ENCODE data around the gene SLC12A6. TPM values are rescaled to one million over a fixed set of nuclear protein-coding genes. Genes with fewer than 3 reads are reported as not detected.
A peak's percentile ranks its signal among the peaks of the same experiment; 100 is the strongest.

SLC12A6 gene
- total and polyA plus RNA-seq, 4 experiments from 2014 or later: 1.8 to 72.0 (median 39.7) TPM

GRCh38 chr15:34335176-34336032, 2.2 kb downstream of the SLC12A6 start:
- peaks cover 0 to 16% of the 10 kb centered on the region in 2 donors for H3K36me3 Mint-ChIP-seq
- peak overlapping the region; percentile 94 to 100 (median 100) for H3K4me3 Mint-ChIP-seq
- H3K9me3 ChIP-seq (ENCODE audit: control insufficient read depth in 1 of 2, low read length in 2 of 2): no peaks in the 10 kb centered on the region
- peak overlapping the region; percentile 3 to 98 for H3K4me3 ChIP-seq (ENCODE audit: low read length in 2 of 2)
- peak overlapping the region; percentile 91 to 99 (median 97) for H3K27ac Mint-ChIP-seq
- POLR2A ChIA-PET (ENCODE audit: partially characterized antibody): interaction anchor here (0.5 to 10.0 kb wide), 8 partner anchors 7 to 652 kb away, joined by 4 to 144 read pairs (median 23); partner anchors contain the start of genes EMC4, KATNBL1, LPCAT4 and ZNF770
- H3K27ac ChIP-seq (ENCODE audit: low read depth, low read length): peak overlapping the region; percentile 76
- no peaks in the 10 kb centered on the region for H3K27me3 Mint-ChIP-seq
- peaks cover 41 to 75% (median 52%) of the 10 kb centered on the region in 4 donors for H3K4me1 Mint-ChIP-seq
- H3K27me3 ChIP-seq (ENCODE audit: insufficient read depth, low read length): no peaks in the 10 kb centered on the region
- CTCF ChIA-PET (ENCODE audit: partially characterized antibody): interaction anchor here (1.3 to 4.8 kb wide), 5 partner anchors 7 to 126 kb away, joined by 4 to 27 read pairs (median 5); partner anchors contain the start of genes KATNBL1 and LPCAT4
- no peaks in the 10 kb centered on the region for H3K36me3 ChIP-seq (ENCODE audit: insufficient read depth, low read length)
- H3K9me3 Mint-ChIP-seq: peaks cover 0 to 2% (median 0%) of the 10 kb centered on the region in 8 donors
- peaks cover 73% of the 10 kb centered on the region for H3K4me1 ChIP-seq (ENCODE audit: insufficient read depth, low read length)
- intact Hi-C loops (cut with micrococcal nuclease): loop anchor here (1.0 to 10.0 kb wide), 3 partner anchors 33 to 649 kb away; partner anchors contain the start of genes EMC7 and ZNF770
- DNase-seq: peak in 1 of 5 donors; percentile 12

- H3K9me3 ChIP-seq (ENCODE audit: control insufficient read depth in 1 of 2, low read length in 2 of 2): no peaks in the 10 kb centered on the region
- intact Hi-C loops (cut with micrococcal nuclease): loop anchor here (1.0 to 10.0 kb wide), 3 partner anchors 32 to 650 kb away; partner anchors contain the start of genes EMC7 and ZNF770
- H3K27ac Mint-ChIP-seq: peak overlapping the region; percentile 91 to 99 (median 93)
- DNase-seq: no peak
- H3K27ac ChIP-seq (ENCODE audit: low read depth, low read length): peak overlapping the region; percentile 76
- H3K4me3 Mint-ChIP-seq: peak overlapping the region; percentile 94 to 100 (median 100)
- peaks cover 74% of the 10 kb centered on the region for H3K4me1 ChIP-seq (ENCODE audit: insufficient read depth, low read length)
- POLR2A ChIA-PET (ENCODE audit: partially characterized antibody): interaction anchor here (1.0 to 10.0 kb wide), 4 partner anchors 8 to 249 kb away, joined by 3 to 144 read pairs (median 7); partner anchors contain the start of genes GOLGA8B, LPCAT4, NOP10 and NUTM1
- H3K4me3 ChIP-seq (ENCODE audit: low read length in 2 of 2): peak overlapping the region; percentile 3 to 98
- H3K27me3 Mint-ChIP-seq: no peaks in the 10 kb centered on the region
- H3K9me3 Mint-ChIP-seq: peaks cover 0 to 2% (median 0%) of the 10 kb centered on the region in 8 donors
- peaks cover 0 to 11% of the 10 kb centered on the region in 2 donors for H3K36me3 Mint-ChIP-seq
- CTCF ChIA-PET (ENCODE audit: partially characterized antibody): interaction anchor here (0.6 to 1.7 kb wide), 4 partner anchors 8 to 253 kb away, joined by 3 to 7 read pairs (median 4); partner anchors contain the start of genes NOP10 and NUTM1
- no peaks in the 10 kb centered on the region for H3K27me3 ChIP-seq (ENCODE audit: insufficient read depth, low read length)
- H3K4me1 Mint-ChIP-seq: peaks cover 41 to 74% (median 56%) of the 10 kb centered on the region in 4 donors
- no peaks in the 10 kb centered on the region for H3K36me3 ChIP-seq (ENCODE audit: insufficient read depth, low read length)
Measured at GRCh38 chr15:34334672-34335071, 2.9 kb downstream of the SLC12A6 start.

- Mint-ChIP-seq H3K4me1 (peaks cover 50 to 83% (median 66%) of the 10 kb centered on the region in 4 donors), H3K27ac (peak overlapping the region; percentile 31 to 87 (median 80)), H3K9me3 (peaks cover 0 to 2% (median 0%) of the 10 kb centered on the region in 8 donors), H3K4me3 (peak overlapping the region in 3 of 8 donors; percentile 22 to 67 (median 27)), H3K36me3 (peaks cover 0 to 8% of the 10 kb centered on the region in 2 donors), H3K27me3 (no peaks in the 10 kb centered on the region)
- CTCF ChIA-PET (ENCODE audit: partially characterized antibody): interaction anchor here (1.2 kb wide), 1 partner anchor 14 kb away, joined by 4 read pairs; no protein-coding TSS in a partner anchor
- no peaks in the 10 kb centered on the region for H3K27me3 ChIP-seq (ENCODE audit: insufficient read depth, low read length)
- peaks cover 88% of the 10 kb centered on the region for H3K4me1 ChIP-seq (ENCODE audit: insufficient read depth, low read length)
- POLR2A ChIA-PET (ENCODE audit: partially characterized antibody): interaction anchor here (0.7 to 10.0 kb wide), 4 partner anchors 8 to 34 kb away, joined by 3 to 144 read pairs (median 8); partner anchors contain the start of gene LPCAT4
- H3K9me3 ChIP-seq (ENCODE audit: control insufficient read depth in 1 of 2, low read length in 2 of 2): no peaks in the 10 kb centered on the region
- intact Hi-C loops (cut with micrococcal nuclease): loop anchor here (10.0 kb wide), 1 partner anchor 652 kb away; the partner anchor contains the start of gene ZNF770
- no peak for DNase-seq
- no peaks in the 10 kb centered on the region for H3K36me3 ChIP-seq (ENCODE audit: insufficient read depth, low read length)
- no peak overlapping the region for H3K27ac ChIP-seq (ENCODE audit: low read depth, low read length)
- H3K4me3 ChIP-seq (ENCODE audit: low read length in 2 of 2): no peak overlapping the region
Measured at GRCh38 chr15:34332553-34333120, 4.9 kb downstream of the SLC12A6 start.

- Histone ChIP-seq H3K27ac (ENCODE audit: low read depth, low read length) (no peak overlapping the region), H3K36me3 (ENCODE audit: insufficient read depth, low read length) (no peaks in the 10 kb centered on the region), H3K4me3 (ENCODE audit: low read length in 2 of 2) (no peak overlapping the region), H3K27me3 (ENCODE audit: insufficient read depth, low read length) (no peaks in the 10 kb centered on the region), H3K9me3 (ENCODE audit: control insufficient read depth in 1 of 2, low read length in 2 of 2) (no peaks in the 10 kb centered on the region), H3K4me1 (ENCODE audit: insufficient read depth, low read length) (peaks cover 95% of the 10 kb centered on the region)
- Mint-ChIP-seq H3K36me3 (peaks cover 0 to 2% of the 10 kb centered on the region in 2 donors), H3K27ac (peak overlapping the region; percentile 31 to 87 (median 80)), H3K4me1 (peaks cover 50 to 83% (median 63%) of the 10 kb centered on the region in 4 donors), H3K27me3 (no peaks in the 10 kb centered on the region), H3K9me3 (no peaks in the 10 kb centered on the region), H3K4me3 (peak overlapping the region; percentile 7 to 67 (median 30))
- ChIA-PET POLR2A (ENCODE audit: partially characterized antibody) (interaction anchor here (4.1 to 10.0 kb wide), 2 partner anchors 35 kb away, joined by 26 to 144 read pairs; partner anchors contain the start of gene LPCAT4), CTCF (ENCODE audit: partially characterized antibody) (interaction anchor here (6.0 kb wide), 1 partner anchor 14 kb away, joined by 32 read pairs; no protein-coding TSS in a partner anchor)
- intact Hi-C loops (cut with micrococcal nuclease): loop anchor here (10.0 kb wide), 1 partner anchor 653 kb away; the partner anchor contains the start of gene ZNF770
- peak in 2 of 5 donors; percentile 16 to 33 for DNase-seq
Measured at GRCh38 chr15:34331809-34332208, 5.8 kb downstream of the SLC12A6 start.

- Histone ChIP-seq H3K27me3 (ENCODE audit: insufficient read depth, low read length) (no peaks in the 10 kb centered on the region), H3K4me3 (ENCODE audit: low read length in 2 of 2) (no peak overlapping the region), H3K9me3 (ENCODE audit: control insufficient read depth in 1 of 2, low read length in 2 of 2) (no peaks in the 10 kb centered on the region), H3K4me1 (ENCODE audit: insufficient read depth, low read length) (peaks cover 92% of the 10 kb centered on the region), H3K36me3 (ENCODE audit: insufficient read depth, low read length) (no peaks in the 10 kb centered on the region), H3K27ac (ENCODE audit: low read depth, low read length) (no peak overlapping the region)
- Mint-ChIP-seq H3K27me3 (no peaks in the 10 kb centered on the region), H3K36me3 (no peaks in the 10 kb centered on the region), H3K4me3 (peak overlapping the region in 4 of 8 donors; percentile 32 to 59 (median 42)), H3K9me3 (no peaks in the 10 kb centered on the region), H3K27ac (peak overlapping the region in 3 of 7 donors; percentile 7 to 32 (median 18)), H3K4me1 (peaks cover 38 to 79% (median 60%) of the 10 kb centered on the region in 4 donors)
- POLR2A ChIA-PET (ENCODE audit: partially characterized antibody): interaction anchor here (0.7 to 4.1 kb wide), 6 partner anchors 6 to 252 kb away, joined by 3 to 52 read pairs (median 6); partner anchors contain the start of genes LPCAT4, NOP10, NUTM1 and SLC12A6
- CTCF ChIA-PET (ENCODE audit: partially characterized antibody): interaction anchor here (0.6 to 6.0 kb wide), 8 partner anchors 8 to 668 kb away, joined by 3 to 35 read pairs (median 6); partner anchors contain the start of genes LPCAT4, NOP10, NUTM1 and SLC12A6
- intact Hi-C loops (cut with micrococcal nuclease): loop anchor here (10.0 kb wide), 1 partner anchor 655 kb away; the partner anchor contains the start of gene ZNF770
- no peak for DNase-seq
Measured at GRCh38 chr15:34330279-34330678, 7.3 kb downstream of the SLC12A6 start.

- Histone ChIP-seq H3K4me3 (ENCODE audit: low read length in 2 of 2) (no peak overlapping the region), H3K27ac (ENCODE audit: low read depth, low read length) (no peak overlapping the region), H3K36me3 (ENCODE audit: insufficient read depth, low read length) (no peaks in the 10 kb centered on the region), H3K4me1 (ENCODE audit: insufficient read depth, low read length) (peaks cover 81% of the 10 kb centered on the region), H3K9me3 (ENCODE audit: control insufficient read depth in 1 of 2, low read length in 2 of 2) (no peaks in the 10 kb centered on the region), H3K27me3 (ENCODE audit: insufficient read depth, low read length) (no peaks in the 10 kb centered on the region)
- Mint-ChIP-seq H3K4me3 (peak overlapping the region in 7 of 8 donors; percentile 14 to 74 (median 59)), H3K27ac (peak overlapping the region; percentile 7 to 93 (median 66)), H3K36me3 (no peaks in the 10 kb centered on the region), H3K9me3 (no peaks in the 10 kb centered on the region), H3K27me3 (no peaks in the 10 kb centered on the region), H3K4me1 (peaks cover 30 to 69% (median 55%) of the 10 kb centered on the region in 4 donors)
- ChIA-PET POLR2A (ENCODE audit: partially characterized antibody) (interaction anchor here (0.7 to 4.1 kb wide), 6 partner anchors 8 to 226 kb away, joined by 3 to 52 read pairs (median 10); partner anchors contain the start of genes LPCAT4, NOP10, NUTM1 and SLC12A6), CTCF (ENCODE audit: partially characterized antibody) (interaction anchor here (1.1 to 6.0 kb wide), 8 partner anchors 8 to 259 kb away, joined by 3 to 35 read pairs (median 4); partner anchors contain the start of genes LPCAT4, NOP10, NUTM1 and SLC12A6)
- DNase-seq: no peak
- intact Hi-C loops (cut with micrococcal nuclease): no loop called here
Measured at GRCh38 chr15:34329006-34329405, 8.6 kb downstream of the SLC12A6 start.

All from CD4-positive, alpha-beta memory T cell (primary cell).